Esophagus muscularis mucosa (tissue), 3 donors: Measurements from ENCODE around the gene FN1.

Experiments used
- CTCF ChIP-seq, 3 experiments: fragments of 200-600 bp in 2 of 3; fragments of 450-650 bp in 1 of 3; sonication (generic) in 2 of 3; IDR thresholded peaks; one replicate each; pipeline ENCODE4 v1.5.1; 2017 to 2019; ENCODE audit warnings: antibody characterized with exemption in 3 of 3, mild to moderate bottlenecking in 2 of 3, moderate library complexity in 1 of 3
- POLR2AphosphoS5 ChIP-seq, 2 donors: sonication (generic); formaldehyde crosslinking; IDR thresholded peaks; one replicate each; pipeline ENCODE4 v1.6.1; 2017; ENCODE audit warnings: antibody characterized with exemption in 2 of 2

GRCh38 chr2:215450188-215451011 is 14.5 kb upstream of the FN1 start:
- no peak for TF ChIP-seq CTCF (IDR thresholded peaks at IDR 0.05)
- TF ChIP-seq POLR2AphosphoS5 (IDR thresholded peaks at IDR 0.05), result no peak
